GM20000 (cell line): Measurements from ENCODE around the gene RASGRP3.
A peak's percentile ranks its signal among the peaks of the same experiment; 100 is the strongest.

Experiments
- DNase-seq: peaks from one replicate; pipeline ENCODE4 v3.0.0; 2012; ENCODE audit warnings: low spot score
- TF ChIP-seq, protein P1 (sequence below): IDR thresholded peaks from 2 replicates; pipeline ENCODE4 v1.5.1; 2012; ENCODE audit warnings: mild to moderate bottlenecking, control low read depth; ENCODE audit errors: extremely low read depth, missing control alignments

The RASGRP3 gene

DNA sequence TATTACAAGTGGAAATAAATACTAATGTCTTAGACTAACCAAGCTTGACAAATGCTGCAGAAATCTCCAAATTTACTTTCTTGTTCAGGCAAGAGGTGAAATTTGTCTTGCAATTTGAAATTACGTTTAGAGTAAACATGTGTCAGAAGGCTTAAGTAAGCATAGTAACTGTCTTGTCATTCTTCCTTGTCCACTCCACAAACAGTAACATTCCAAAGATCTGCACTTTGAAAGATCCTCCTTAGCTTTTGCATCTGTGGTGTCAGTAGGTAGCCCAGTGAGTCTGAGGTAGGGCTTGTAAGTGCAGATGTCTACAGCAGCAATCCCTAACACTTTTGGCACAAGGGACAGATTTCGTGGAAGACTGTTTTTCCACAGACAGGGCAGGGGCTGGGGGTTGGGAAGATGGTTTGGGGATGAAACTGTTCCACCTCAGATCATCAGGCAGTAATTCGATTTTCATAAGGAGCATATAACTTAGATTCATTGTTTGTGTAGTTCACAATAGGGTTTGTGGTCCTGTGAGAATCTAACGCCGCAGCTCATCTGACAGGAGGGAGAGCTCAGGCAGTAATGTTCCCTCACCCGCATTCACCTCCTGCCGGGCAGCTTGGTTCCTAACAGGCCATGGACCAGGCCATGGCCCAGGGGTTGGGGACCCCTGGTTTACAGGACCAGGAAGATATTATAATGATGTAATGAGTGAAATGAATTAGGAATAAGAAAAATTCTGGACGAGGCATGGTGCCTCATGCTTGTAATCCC is 18.6 kb downstream of the RASGRP3 start:
- no peak for DNase-seq
- TF ChIP-seq, protein P1, sequence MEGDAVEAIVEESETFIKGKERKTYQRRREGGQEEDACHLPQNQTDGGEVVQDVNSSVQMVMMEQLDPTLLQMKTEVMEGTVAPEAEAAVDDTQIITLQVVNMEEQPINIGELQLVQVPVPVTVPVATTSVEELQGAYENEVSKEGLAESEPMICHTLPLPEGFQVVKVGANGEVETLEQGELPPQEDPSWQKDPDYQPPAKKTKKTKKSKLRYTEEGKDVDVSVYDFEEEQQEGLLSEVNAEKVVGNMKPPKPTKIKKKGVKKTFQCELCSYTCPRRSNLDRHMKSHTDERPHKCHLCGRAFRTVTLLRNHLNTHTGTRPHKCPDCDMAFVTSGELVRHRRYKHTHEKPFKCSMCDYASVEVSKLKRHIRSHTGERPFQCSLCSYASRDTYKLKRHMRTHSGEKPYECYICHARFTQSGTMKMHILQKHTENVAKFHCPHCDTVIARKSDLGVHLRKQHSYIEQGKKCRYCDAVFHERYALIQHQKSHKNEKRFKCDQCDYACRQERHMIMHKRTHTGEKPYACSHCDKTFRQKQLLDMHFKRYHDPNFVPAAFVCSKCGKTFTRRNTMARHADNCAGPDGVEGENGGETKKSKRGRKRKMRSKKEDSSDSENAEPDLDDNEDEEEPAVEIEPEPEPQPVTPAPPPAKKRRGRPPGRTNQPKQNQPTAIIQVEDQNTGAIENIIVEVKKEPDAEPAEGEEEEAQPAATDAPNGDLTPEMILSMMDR: no peak

DNA sequence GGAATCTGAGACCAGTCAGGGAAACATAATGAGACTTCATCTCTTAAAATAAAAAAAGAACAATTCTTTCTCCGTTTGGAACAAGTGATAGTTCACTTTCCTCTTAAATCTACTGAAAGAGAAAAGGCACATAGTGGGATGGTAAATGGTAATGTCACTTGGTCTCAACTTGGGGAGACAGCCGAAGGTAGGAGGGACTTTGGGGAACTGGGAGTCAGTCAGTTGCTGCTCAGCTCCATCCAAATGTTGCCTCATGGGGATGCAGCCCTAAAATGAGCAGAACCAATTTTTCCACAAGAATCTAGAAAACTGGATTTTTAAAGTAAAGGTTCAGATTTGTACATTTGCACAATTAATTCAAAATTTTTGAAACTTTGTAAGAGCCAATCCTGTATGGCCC is 19.2 kb downstream of the RASGRP3 start:
- TF ChIP-seq, protein P1: no peak

DNA sequence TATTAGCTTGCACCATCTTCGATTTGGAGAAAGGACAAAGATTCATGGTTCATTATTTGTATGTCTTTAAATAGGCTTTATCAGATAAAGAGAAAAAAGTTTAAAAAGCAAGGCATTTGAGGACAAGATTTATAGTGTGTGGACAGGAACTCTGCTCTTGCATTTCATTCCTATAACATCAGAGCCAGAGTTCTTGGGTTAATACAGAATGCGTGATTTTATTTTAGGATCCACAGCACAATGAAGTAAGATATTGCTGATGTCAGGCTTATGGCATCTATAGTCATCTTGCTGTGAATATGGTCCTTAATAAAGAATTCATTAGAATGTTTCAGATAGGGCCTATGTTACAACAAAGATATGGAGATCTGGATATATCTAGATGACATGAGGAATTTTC is 19.7 kb downstream of the RASGRP3 start:
- DNase-seq: no peak
- TF ChIP-seq, protein P1: no peak

More for the DNA sequence above, 19.2 kb downstream of the RASGRP3 start:
- no peak for DNase-seq

DNA sequence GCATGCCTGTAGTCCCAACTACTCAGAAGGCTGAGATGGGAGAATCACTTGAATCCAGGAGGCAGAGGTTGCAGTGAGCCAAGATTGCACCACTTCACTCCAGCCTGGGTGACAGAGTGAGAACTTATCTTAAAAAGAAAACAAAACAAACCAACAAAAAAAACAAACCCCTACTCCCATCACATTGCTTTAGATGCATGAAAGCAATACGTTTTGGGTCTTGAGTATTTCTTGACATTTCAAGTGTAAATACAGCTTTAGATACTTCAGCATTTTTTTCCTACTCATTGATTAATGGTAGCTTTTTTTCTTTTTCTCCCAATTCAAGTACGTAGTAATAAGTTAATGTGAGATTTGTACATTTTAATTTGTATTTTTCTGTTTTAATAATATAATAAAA is 20.3 kb downstream of the RASGRP3 start:
- TF ChIP-seq, protein P1: no peak
- no peak for DNase-seq

DNA sequence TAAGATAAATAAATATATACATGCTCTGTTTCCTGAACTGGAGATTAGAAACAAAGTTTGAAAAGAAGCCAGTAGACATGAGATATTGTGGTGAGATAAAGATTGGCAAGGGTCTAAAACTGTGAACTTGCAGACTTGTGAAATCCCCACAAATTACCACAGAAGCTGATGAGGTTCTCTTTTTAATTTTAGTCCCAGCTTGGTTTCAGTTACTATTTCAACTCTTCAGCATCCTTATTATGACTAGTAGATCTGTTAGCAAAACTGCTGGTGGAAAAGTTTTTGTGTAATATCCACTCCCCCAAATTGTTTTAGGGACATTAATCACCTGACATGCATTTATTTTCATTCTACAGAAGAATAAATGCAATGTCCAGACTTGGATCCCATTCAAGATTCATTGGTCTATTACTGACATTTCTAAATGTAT is 20.8 kb downstream of the RASGRP3 start:
- DNase-seq: peak; percentile 39
- TF ChIP-seq, protein P1: no peak

DNA sequence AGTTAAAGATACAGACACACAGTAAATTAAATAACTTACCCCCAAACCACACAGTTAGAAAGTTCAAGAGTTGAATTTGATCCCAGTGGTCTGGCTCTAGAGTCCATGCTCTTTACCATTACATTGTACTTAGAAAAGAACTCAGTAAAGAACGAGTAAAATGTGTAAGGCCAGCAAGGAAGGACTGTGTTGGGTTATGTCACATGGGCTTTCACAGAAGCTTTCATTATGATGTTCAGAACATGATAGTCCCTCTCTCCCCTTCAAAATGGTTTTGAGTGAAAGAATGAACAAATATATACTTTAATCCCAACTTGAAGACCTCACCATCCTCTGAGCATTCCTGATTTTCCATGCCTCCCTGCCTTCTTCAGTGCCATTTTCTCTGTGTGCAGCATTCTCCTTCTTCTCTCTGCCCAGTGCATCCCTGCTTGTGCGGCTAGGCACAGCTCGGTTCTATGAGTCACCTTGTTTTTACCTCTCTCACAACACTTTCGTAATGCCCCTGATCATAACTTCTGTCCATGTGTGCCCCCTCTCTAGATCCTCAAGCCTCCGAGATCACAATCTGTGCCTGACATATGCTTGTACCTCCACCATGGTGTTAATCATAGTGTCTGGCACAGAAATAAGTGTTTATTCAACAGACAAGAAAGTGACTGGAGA is 22.0 kb downstream of the RASGRP3 start:
- DNase-seq: no peak
- TF ChIP-seq, protein P1: no peak

DNA sequence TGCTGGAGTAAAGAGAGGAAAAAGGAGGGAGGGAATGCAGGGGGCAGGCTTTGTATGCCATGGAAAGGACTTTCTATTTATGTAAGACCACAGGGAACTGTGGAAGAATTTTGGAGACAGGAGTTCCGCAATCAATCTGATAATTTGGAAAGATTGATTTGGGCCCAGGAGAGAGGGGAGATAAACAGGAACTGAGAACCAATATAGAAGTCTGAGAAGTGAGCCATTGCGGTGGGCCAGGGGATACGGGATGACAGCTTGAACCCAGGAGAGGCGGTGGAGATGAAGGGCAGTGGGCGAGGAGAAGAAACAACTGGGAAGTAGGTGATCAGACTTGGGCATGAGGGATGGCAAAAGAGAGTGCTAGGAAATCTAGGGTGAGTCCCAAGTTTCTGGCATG is 23.7 kb downstream of the RASGRP3 start:
- no peak for DNase-seq
- TF ChIP-seq, protein P1: no peak
